Transverse colon (tissue), 4 donors: Measurements from ENCODE around the gene PROKR2. TPM values are rescaled to one million over a fixed set of nuclear protein-coding genes. Genes with fewer than 3 reads are reported as not detected.

Experiments
- DNase-seq: peaks from one replicate; pipeline ENCODE4 v3.0.0-alpha.2; 2019
- H3K27ac ChIP-seq, 4 donors: fragments of 200-600 bp; sonication (generic); 2 replicates each; pipeline ENCODE4 v1.5.1; 2016 to 2018; ENCODE audit warnings: inconsistent platforms in 4 of 4
- H3K27me3 ChIP-seq: fragments of 200-600 bp; sonication (generic); 2 replicates; pipeline ENCODE4 v1.5.1; 2017; ENCODE audit warnings: inconsistent platforms
- H3K36me3 ChIP-seq, 4 donors: fragments of 200-600 bp; sonication (generic); 2 replicates each; pipeline ENCODE4 v1.5.1; 2017 to 2019; ENCODE audit warnings: inconsistent platforms in 4 of 4
- H3K4me1 ChIP-seq, 4 donors: fragments of 200-600 bp; sonication (generic); 2 replicates each; pipeline ENCODE4 v1.5.1; 2017 to 2020; ENCODE audit warnings: inconsistent platforms in 4 of 4
- H3K4me3 ChIP-seq, 4 donors: fragments of 200-600 bp; sonication (generic); 1 replicate in 1 of 4; 2 replicates in 3 of 4; pipeline versions ENCODE4 v1.5.1 to v1.6.1; 2017 to 2019; ENCODE audit warnings: inconsistent platforms in 4 of 4
- H3K9me3 ChIP-seq, 2 donors: fragments of 200-600 bp; sonication (generic); 2 replicates each; pipeline ENCODE4 v1.5.1; 2017 to 2019; ENCODE audit warnings: inconsistent platforms in 2 of 2
- EP300 ChIP-seq: sonication (generic); formaldehyde crosslinking; IDR thresholded peaks from one replicate; pipeline ENCODE4 v1.6.1; 2017; ENCODE audit warnings: antibody characterized with exemption, low read depth
- POLR2A ChIP-seq: fragments of 450-650 bp; IDR thresholded peaks from one replicate; pipeline ENCODE4 v1.6.1; 2016; ENCODE audit warnings: antibody characterized with exemption, mild to moderate bottlenecking, moderate library complexity
- POLR2AphosphoS5 ChIP-seq, 3 donors: sonication (generic); formaldehyde crosslinking; IDR thresholded peaks; one replicate each; pipeline ENCODE4 v1.6.1; 2016; ENCODE audit warnings: antibody characterized with exemption in 3 of 3
- WGBS, 2 donors: methylation state at CpG; one replicate each; pipeline ENCODE4 v1.1.5; 2018; ENCODE audit warnings: low coverage in 1 of 2; 5-methylcytosine and 5-hydroxymethylcytosine counted together
- in situ Hi-C, 4 donors: fragments of 200-750 bp; cut with MboI; loops; one replicate each; pipeline versions ENCODE4 v1.15.0 to v1.15.1; 2017; ENCODE audit warnings: low sequenced_read_pairs in 3 of 4, low pct_ligation_motif_present in 1 of 4, low pct_unique_long_range_greater_than_20kb in 1 of 4
- intact Hi-C: fragments of 100-400 bp; cut with DNase I; formaldehyde crosslinking; loops from one replicate; pipeline ENCODE4 v1.15.1; 2023; ENCODE audit warnings: low total_unique reads
- total RNA-seq, 4 donors: library from RNA; depleted of rRNA; stranded (reverse); fragments of >200 nt; gene quantifications; one replicate each; pipeline ENCODE4 v1.1.0, GENCODE V29; 2016
- TF ChIP-seq, protein P1 (sequence below), 5 experiments: fragments of 200-600 bp in 3 of 5; fragments of 450-650 bp in 2 of 5; sonication (generic) in 3 of 5; IDR thresholded peaks; 1 replicate in 2 of 5; 2 replicates in 3 of 5; pipeline ENCODE4 v1.5.1; 2016 to 2017; ENCODE audit warnings: antibody characterized with exemption in 5 of 5, inconsistent platforms in 3 of 5, mild to moderate bottlenecking in 2 of 5, moderate library complexity in 1 of 5

Gene PROKR2
- total RNA-seq, 4 donors from 2014 or later, result not detected

DNA sequence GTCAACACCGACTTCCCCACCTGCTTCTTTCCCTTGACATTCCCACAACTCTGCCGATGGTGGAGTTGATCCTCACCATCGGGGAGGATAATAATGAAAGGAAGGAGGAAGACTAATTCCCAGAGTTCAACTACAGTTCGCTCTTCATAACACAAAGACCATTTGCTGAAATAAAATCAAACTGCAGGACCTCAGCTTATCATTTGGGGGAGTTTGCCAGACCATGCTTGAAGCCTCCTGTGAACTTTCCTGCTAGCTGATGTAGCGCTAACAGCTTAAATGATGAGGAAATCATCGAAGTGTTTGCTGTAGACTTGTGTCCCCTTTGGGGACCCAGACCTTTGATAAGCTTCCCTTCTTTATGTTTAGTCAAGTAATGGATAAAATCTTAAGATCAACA is 26.2 kb downstream of the PROKR2 start:
- intact Hi-C loops (no loop called here), in situ Hi-C loops (no loop called here)
- WGBS, 2 donors, result 78 to 86% methylated on average over 5 to 6 of the region's 6 CpGs

DNA sequence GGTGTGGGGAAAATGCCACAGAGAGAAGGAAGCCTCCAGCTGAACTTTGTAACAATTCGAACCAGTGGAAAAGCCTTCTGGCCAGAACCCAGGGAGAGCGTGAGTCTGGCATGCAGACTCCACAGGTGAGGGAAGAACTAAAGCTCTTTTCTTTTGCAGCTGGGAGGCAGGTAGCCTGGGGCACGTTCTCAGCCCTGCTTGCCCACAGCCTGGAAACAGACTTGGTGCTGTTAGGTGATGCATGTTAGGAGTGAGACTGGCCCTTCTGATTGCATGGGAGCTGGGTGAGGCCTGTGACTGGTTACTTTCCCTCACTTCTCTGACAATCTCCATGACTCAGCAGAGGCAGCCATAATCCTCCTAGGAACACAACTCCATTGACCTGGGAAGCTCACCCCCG is 34.2 kb downstream of the PROKR2 start:
- WGBS, 2 donors, result 67% methylated on average over 4 of the region's 4 CpGs; no CpG with 5 or more reads in 1 of the 2 donors
- no peak for TF ChIP-seq POLR2AphosphoS5 (IDR thresholded peaks at IDR 0.05)
- no peak for TF ChIP-seq EP300

More for the DNA sequence above, 26.2 kb downstream of the PROKR2 start:
- no peaks in the 10 kb centered on the region for H3K4me1 ChIP-seq
- H3K4me3 ChIP-seq, result no peak overlapping the region
- no peak for TF ChIP-seq POLR2A
- no peak for TF ChIP-seq POLR2AphosphoS5 (IDR thresholded peaks at IDR 0.05)
- TF ChIP-seq, protein P1, sequence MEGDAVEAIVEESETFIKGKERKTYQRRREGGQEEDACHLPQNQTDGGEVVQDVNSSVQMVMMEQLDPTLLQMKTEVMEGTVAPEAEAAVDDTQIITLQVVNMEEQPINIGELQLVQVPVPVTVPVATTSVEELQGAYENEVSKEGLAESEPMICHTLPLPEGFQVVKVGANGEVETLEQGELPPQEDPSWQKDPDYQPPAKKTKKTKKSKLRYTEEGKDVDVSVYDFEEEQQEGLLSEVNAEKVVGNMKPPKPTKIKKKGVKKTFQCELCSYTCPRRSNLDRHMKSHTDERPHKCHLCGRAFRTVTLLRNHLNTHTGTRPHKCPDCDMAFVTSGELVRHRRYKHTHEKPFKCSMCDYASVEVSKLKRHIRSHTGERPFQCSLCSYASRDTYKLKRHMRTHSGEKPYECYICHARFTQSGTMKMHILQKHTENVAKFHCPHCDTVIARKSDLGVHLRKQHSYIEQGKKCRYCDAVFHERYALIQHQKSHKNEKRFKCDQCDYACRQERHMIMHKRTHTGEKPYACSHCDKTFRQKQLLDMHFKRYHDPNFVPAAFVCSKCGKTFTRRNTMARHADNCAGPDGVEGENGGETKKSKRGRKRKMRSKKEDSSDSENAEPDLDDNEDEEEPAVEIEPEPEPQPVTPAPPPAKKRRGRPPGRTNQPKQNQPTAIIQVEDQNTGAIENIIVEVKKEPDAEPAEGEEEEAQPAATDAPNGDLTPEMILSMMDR (IDR thresholded peaks at IDR 0.05), result no peak
- TF ChIP-seq EP300, result no peak
- H3K36me3 ChIP-seq, result no peaks in the 10 kb centered on the region
- no peaks in the 10 kb centered on the region for H3K9me3 ChIP-seq
- no peaks in the 10 kb centered on the region for H3K27me3 ChIP-seq
- no peak overlapping the region for H3K27ac ChIP-seq
- DNase-seq, result no peak

DNA sequence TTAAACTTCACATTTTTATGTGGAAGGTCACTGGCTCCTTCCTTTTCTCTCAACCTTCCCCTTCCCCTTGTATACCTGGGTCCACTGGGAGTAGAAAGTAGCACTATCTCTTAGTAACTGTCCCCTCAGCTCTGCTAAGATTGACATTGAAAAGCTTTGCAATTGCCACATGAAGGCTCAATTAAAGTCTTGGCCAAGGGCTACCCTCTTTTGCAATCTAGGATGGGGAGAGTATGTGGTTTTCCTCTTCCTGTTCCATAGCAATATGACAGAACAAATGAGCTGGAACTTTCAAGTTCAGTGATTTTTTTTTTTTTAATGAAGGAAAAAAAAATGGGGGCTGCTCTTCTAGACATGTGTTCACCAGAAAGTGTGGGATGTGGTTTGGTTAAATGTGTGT is 37.1 kb downstream of the PROKR2 start:
- no peaks in the 10 kb centered on the region for H3K27me3 ChIP-seq
- TF ChIP-seq EP300, result no peak
- TF ChIP-seq POLR2AphosphoS5 (IDR thresholded peaks at IDR 0.05), result no peak
- TF ChIP-seq, protein P1 (IDR thresholded peaks at IDR 0.05), result no peak
- TF ChIP-seq POLR2A, result no peak
- H3K4me3 ChIP-seq, result no peak overlapping the region
- H3K27ac ChIP-seq, result no peak overlapping the region
- DNase-seq, result no peak
- intact Hi-C loops, result no loop called here
- no peaks in the 10 kb centered on the region for H3K4me1 ChIP-seq
- in situ Hi-C loops, result no loop called here
- H3K9me3 ChIP-seq, result no peaks in the 10 kb centered on the region
- H3K36me3 ChIP-seq, result no peaks in the 10 kb centered on the region

More for the DNA sequence above, 34.2 kb downstream of the PROKR2 start:
- no peak for DNase-seq
- H3K4me1 ChIP-seq, result no peaks in the 10 kb centered on the region
- H3K27me3 ChIP-seq, result no peaks in the 10 kb centered on the region
- H3K36me3 ChIP-seq, result no peaks in the 10 kb centered on the region
- intact Hi-C loops, result no loop called here
- no peak overlapping the region for H3K4me3 ChIP-seq
- no peak overlapping the region for H3K27ac ChIP-seq
- in situ Hi-C loops, result no loop called here
- H3K9me3 ChIP-seq, result no peaks in the 10 kb centered on the region

DNA sequence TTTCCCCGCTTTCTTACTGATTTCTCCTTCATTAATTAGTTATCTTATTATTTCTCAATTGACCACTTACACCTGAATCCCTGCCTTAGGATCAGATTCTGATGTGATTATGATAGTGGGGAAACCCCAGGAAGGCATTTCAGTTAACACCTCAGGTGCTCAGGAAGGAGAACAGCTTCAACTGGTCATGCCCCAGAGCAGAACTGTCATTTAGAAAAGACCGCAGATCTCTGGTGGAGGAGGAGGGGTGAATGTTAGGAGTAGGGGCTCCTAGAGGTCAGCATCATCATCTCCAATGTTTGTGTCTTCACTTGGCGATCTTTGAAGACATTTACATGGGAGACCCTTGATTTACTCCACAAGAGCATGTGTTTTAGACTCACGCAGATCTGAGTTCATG is 44.5 kb downstream of the PROKR2 start:
- no peak overlapping the region for H3K4me3 ChIP-seq
- in situ Hi-C loops (no loop called here), intact Hi-C loops (no loop called here)
- no peak overlapping the region for H3K27ac ChIP-seq
- no peaks in the 10 kb centered on the region for H3K9me3 ChIP-seq
- H3K4me1 ChIP-seq, result no peaks in the 10 kb centered on the region
- WGBS, 2 donors, result 75 to 84% methylated on average over 4 of the region's 4 CpGs
- no peaks in the 10 kb centered on the region for H3K36me3 ChIP-seq
- DNase-seq, result no peak
- H3K27me3 ChIP-seq, result no peaks in the 10 kb centered on the region
- TF ChIP-seq, protein P1 (IDR thresholded peaks at IDR 0.05), result no peak
- TF ChIP-seq POLR2A, result no peak
- no peak for TF ChIP-seq EP300
- no peak for TF ChIP-seq POLR2AphosphoS5 (IDR thresholded peaks at IDR 0.05)

DNA sequence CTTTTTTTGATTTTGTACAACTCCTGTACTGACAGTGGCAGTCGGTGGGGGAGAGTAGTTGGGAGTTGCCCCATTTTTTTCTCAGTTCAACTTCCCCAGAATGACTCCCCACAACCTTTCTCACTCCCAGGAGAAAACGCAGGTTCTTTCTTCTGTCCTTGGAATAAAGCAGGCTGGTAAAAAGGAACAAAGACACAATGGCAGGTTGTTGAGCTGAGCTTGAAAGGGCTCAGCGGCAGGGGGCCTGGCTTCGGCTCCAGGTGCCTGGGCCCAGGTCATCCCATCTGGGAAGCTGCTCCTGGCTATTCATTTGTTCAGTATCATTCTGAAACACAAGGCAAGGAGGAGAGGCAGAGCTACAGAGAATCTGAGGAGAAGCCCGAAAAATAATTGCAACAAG is 46.2 kb downstream of the PROKR2 start:
- Histone ChIP-seq H3K27ac (no peak overlapping the region), H3K4me1 (no peaks in the 10 kb centered on the region), H3K4me3 (no peak overlapping the region), H3K9me3 (no peaks in the 10 kb centered on the region), H3K36me3 (no peaks in the 10 kb centered on the region), H3K27me3 (no peaks in the 10 kb centered on the region)
- intact Hi-C loops, result no loop called here
- no peak for DNase-seq
- WGBS, 2 donors, result 58 to 71% methylated on average over 3 to 5 of the region's 5 CpGs
- in situ Hi-C loops, result no loop called here
- TF ChIP-seq, protein P1 (IDR thresholded peaks at IDR 0.05), result no peak
- no peak for TF ChIP-seq POLR2AphosphoS5 (IDR thresholded peaks at IDR 0.05)
- TF ChIP-seq EP300, result no peak
- TF ChIP-seq POLR2A, result no peak
